ENCODE data around the gene ARMC8.

- TF ChIP-seq CTCF (IDR thresholded peaks at IDR 0.05) (no peak), POLR2A (IDR thresholded peaks at IDR 0.05) (no peak)
Observed at GRCh38 chr3:138227650-138228049, 40.5 kb downstream of the ARMC8 start.

Data from body of pancreas (tissue), 4 donors.